GM12875 (cell line): ENCODE data around the gene ATP2B3.

ENCODE experiments used
- H3K4me3 ChIP-seq: one replicate; pipeline ENCODE4 v1.5.1; 2011; ENCODE audit warnings: low read depth, low read length, control low read depth
- TF ChIP-seq, protein P1 (sequence below): IDR thresholded peaks from 2 replicates; pipeline ENCODE4 v1.5.1; 2011; ENCODE audit warnings: low read depth, mild to moderate bottlenecking, control low read depth, inconsistent platforms, low read length, moderate library complexity, borderline replicate concordance; ENCODE audit not compliant: insufficient read depth

Gene ATP2B3

DNA sequence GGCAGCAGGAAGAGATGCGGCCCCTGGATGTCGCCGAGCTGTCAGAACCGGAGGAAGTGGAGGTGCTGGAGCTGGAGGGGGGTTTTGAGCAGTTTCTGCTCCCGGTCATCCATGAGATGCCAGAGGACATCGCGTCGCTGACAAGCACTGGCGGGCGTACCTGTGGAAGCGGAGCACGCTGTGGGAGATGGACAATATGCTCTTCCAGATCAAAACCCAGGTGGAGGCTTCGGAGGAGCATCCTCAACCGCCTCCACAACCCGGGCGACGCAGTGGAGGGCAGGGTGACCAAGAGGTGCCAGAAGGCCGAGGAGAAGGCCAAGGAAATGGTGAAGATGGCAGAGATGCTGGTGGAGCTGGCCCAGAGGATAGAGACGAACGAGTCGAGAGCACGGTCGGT is 89.1 kb downstream of the ATP2B3 start:
- TF ChIP-seq, protein P1, sequence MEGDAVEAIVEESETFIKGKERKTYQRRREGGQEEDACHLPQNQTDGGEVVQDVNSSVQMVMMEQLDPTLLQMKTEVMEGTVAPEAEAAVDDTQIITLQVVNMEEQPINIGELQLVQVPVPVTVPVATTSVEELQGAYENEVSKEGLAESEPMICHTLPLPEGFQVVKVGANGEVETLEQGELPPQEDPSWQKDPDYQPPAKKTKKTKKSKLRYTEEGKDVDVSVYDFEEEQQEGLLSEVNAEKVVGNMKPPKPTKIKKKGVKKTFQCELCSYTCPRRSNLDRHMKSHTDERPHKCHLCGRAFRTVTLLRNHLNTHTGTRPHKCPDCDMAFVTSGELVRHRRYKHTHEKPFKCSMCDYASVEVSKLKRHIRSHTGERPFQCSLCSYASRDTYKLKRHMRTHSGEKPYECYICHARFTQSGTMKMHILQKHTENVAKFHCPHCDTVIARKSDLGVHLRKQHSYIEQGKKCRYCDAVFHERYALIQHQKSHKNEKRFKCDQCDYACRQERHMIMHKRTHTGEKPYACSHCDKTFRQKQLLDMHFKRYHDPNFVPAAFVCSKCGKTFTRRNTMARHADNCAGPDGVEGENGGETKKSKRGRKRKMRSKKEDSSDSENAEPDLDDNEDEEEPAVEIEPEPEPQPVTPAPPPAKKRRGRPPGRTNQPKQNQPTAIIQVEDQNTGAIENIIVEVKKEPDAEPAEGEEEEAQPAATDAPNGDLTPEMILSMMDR: no peak
- no peak overlapping the region for H3K4me3 ChIP-seq

DNA sequence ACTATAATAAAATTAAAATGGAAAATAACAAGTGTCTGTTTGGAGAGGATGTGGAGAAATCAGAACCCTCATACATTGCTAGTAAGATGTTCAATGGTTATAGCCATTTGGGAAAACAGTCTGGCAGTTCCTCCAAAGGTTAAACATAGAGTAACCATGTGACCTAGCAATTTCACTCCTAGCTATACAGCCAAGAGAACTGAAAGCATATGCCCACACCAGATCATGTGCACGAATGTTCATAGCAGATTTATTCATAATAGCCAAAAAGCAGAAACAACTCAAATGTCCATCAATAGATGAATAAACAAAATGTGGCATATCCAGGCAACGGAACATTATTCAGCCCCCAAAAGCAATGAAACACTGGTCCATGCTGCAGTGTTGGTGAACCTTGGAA is 90.9 kb downstream of the ATP2B3 start:
- TF ChIP-seq, protein P1: no peak
- H3K4me3 ChIP-seq: no peak overlapping the region

DNA sequence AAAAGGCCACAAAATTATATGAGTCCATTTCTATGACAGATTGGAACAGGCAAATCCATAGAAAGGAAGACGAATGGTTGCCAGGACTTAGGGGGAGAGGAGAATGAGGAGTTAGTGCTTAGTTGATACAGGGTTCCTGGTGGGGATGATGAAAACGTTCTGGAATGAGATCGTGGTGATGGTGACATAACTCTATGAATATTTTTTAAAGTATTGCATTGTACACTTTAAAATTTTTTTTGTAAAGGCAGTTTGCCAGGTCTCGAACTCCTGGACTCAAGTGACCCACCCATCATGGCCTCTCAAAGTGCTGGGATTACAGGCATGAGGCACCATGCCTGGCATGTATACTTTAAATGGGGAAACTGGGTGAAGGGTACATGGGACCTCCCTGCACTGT is 91.4 kb downstream of the ATP2B3 start:
- TF ChIP-seq, protein P1: no peak

DNA sequence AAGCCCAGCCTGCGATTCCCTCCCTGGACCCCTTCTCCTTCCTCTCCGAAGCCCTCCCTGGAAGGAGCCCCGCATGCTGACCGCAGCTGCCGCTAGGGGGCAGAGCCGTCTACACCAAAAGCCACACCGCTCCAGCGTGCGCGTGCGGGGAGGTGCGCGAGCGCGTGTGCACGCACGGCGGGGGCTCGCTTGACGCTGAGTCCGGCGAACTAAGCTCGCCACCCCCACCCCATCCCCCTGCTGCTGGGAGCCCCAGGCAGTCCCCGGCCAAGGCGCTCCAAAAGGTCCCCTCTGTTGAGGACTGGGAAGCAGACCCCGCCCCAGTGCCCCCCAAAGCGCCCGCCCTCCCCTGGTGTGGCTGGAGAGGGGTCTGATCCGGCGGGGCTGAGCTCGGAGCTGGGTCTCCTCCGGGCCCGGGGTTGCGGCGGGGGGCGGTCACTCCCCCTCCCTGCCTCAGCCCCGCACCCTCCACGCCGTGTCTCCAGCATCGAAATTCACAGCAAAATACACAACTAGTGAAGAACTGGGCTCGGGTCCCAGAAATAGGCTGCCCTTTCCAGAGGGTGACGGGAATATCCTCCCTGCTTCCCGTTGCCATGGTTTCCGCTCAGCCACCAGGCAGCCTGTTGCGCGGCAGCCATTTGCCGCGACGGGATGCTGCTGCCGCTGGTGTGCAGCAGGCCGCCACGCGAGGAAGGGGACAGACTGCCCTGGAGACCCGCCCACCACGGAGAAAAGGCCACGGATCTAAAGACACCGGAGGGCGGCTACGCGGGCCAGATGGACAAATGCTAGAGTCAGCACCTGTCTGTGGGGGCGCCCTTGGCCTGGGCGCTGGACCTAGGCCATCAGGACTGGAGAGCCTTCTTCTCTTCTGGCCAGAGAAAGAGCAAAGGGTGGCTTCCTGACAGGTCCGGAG is 92.7 kb downstream of the ATP2B3 start:
- peak overlapping the region; percentile 29 for H3K4me3 ChIP-seq
- TF ChIP-seq, protein P1: peak; percentile 81

More for the DNA sequence above, 91.4 kb downstream of the ATP2B3 start:
- no peak overlapping the region for H3K4me3 ChIP-seq

DNA sequence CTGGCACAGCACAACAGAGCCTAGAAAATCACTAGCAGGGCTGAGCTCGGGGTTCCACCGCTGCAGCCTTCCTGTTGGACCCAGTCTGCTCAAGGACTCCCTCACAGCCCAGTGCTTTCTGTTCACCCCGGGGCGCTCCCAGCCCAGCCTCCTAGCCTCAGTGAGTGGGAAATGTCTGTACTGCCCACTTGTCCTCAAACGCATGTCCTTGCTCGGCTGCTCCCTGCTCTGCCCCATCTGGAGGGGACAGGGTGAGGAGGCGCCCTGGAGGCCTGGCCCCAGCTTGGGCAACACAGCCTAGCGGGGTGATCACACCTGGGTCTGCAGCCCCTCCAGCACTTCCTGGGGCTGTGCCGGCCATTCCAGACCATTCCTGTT is 93.4 kb downstream of the ATP2B3 start:
- H3K4me3 ChIP-seq: no peak overlapping the region
- TF ChIP-seq, protein P1: no peak

DNA sequence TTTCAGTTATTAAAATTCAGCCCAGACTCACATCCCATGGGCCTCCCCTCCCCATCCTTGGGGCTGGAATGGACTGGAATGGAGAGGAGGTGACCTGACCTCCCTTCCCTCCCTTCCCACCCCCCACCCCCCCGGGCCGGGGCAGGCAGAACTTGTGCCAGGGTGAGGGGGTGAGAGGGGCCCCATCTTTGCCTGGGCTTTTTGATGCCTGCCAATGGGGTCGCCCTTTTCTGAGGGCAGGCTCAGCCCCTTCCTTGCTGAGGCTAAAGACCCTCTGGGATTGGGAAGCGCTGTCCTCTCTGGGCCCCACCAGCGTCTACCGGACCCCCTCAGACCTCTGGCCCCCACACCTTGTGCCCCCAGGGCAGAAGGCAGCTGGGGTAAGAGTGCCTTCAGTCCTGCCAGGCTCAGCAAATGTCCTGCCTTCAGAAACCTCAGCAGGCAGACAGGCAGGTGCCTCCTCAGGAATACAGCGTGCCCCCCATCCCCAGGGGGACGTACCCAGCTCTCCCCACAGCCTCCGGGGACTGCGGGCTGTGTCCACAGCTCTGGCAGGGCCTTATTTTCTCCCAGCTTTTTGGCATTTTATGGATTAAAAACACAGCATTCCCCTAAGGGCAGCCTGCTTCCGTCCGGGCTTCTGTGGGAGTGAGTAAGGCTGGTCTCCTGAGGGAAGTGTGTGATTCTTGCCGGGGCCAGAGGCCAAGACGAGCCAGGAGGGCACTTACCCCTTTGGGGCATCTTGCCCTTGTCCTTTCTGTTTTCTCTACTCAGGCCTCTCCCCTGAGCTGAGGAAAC is 94.1 kb downstream of the ATP2B3 start:
- no peak overlapping the region for H3K4me3 ChIP-seq
- TF ChIP-seq, protein P1: no peak

DNA sequence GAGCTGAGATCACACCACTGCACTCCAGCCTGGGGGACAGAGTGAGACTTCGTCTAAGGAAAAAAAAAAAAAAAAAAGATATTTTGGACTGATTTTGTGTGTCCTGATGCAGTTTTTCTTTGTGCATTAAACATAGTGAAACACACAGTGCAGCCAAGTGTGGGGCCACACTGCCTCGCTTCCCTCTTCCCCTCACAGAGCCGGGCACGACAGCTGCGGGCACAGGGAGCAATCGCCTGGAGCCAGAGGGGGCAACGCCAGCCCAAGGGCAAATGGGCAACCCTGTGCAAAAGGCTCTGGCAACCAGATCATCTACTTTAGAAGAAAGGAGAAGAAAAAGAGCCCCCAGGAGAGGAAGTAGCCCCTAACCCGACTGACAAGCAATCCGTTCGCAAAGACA is 95.0 kb downstream of the ATP2B3 start:
- H3K4me3 ChIP-seq: no peak overlapping the region

More for the DNA sequence above, 95.0 kb downstream of the ATP2B3 start:
- TF ChIP-seq, protein P1: no peak
